ENCODE data around the gene RPS5. TPM values are rescaled to one million over a fixed set of nuclear protein-coding genes. Genes with fewer than 3 reads are reported as not detected.
"Not testable (repeated sequence)": the region's sequence is repeated elsewhere in the genome, so short reads cannot be mapped to it uniquely, and the experiment has no call there.

RPS5 gene
- total RNA-seq, 1 donor from 2014 or later, result 2,588 TPM

GRCh38 chr19:58403920-58404478 is 16.9 kb downstream of the RPS5 start:
- DNase-seq (ENCODE audit: low read depth in 2 of 2), result not testable (repeated sequence)

GRCh38 chr19:58406818-58407657 is 20.0 kb downstream of the RPS5 start:
- DNase-seq (ENCODE audit: low read depth in 2 of 2), result no peak

- no peak for DNase-seq (ENCODE audit: low read depth in 2 of 2)
Measured at GRCh38 chr19:58407658-58408151, 20.6 kb downstream of the RPS5 start.

- DNase-seq (ENCODE audit: low read depth in 2 of 2), result peak; percentile 87 to 96
Measured at GRCh38 chr19:58408152-58409009, 21.3 kb downstream of the RPS5 start, which contains the start of gene ZNF584. Gene ZNF584, plus strand, starts transcription at chr19:58408649. Its CDS starts 499 bp downstream, at chr19:58409148.

- DNase-seq (ENCODE audit: low read depth in 2 of 2), result peak in 1 of 2 donors; percentile 31
Measured at GRCh38 chr19:58409010-58409790, 22.1 kb downstream of the RPS5 start.

- no peak for DNase-seq (ENCODE audit: low read depth in 2 of 2)
Measured at GRCh38 chr19:58416604-58417003, 29.5 kb downstream of the RPS5 start.

- DNase-seq (ENCODE audit: low read depth in 2 of 2), result no peak
Measured at GRCh38 chr19:58417071-58417470, 30.0 kb downstream of the RPS5 start.

GRCh38 chr19:58428617-58429016 is 41.5 kb downstream of the RPS5 start:
- DNase-seq (ENCODE audit: low read depth in 2 of 2), result no peak

- no peak for DNase-seq (ENCODE audit: low read depth in 2 of 2)
Measured at GRCh38 chr19:58429745-58430144, 42.7 kb downstream of the RPS5 start.

- DNase-seq (ENCODE audit: low read depth in 2 of 2), result no peak
Measured at GRCh38 chr19:58434217-58434616, 47.1 kb downstream of the RPS5 start.

- DNase-seq (ENCODE audit: low read depth in 2 of 2), result peak; percentile 100
Measured at GRCh38 chr19:58439576-58440554, 52.8 kb downstream of the RPS5 start, which contains the start of gene ZNF132. Gene ZNF132, minus strand, starts transcription at chr19:58440153. Its CDS starts 332 bp downstream, at chr19:58439821.

- no peak for DNase-seq (ENCODE audit: low read depth in 2 of 2)
Measured at GRCh38 chr19:58440556-58440955, 53.5 kb downstream of the RPS5 start.

GRCh38 chr19:58442986-58443385 is 55.9 kb downstream of the RPS5 start:
- DNase-seq (ENCODE audit: low read depth in 2 of 2), result not testable (repeated sequence)

Other genes starting within 250 kb of the RPS5 start
- 7.3 and 10.1 TPM in 2 replicates for gene ZNF329, start 236.5 kb upstream of the RPS5 start, total RNA-seq
- gene ZNF274, start 204.2 kb upstream of the RPS5 start, total RNA-seq, result 9.6 and 13.5 TPM in 2 replicates
- gene ZNF544, start 158.4 kb upstream of the RPS5 start, total RNA-seq, result 39.0 and 47.8 TPM in 2 replicates
- 3.0 and 4.8 TPM in 2 replicates for gene ZNF8, start 108.3 kb upstream of the RPS5 start, total RNA-seq
- gene ERVK3-1, start 81.9 kb upstream of the RPS5 start, total RNA-seq, result 11.4 and 18.7 TPM in 2 replicates
- gene ZSCAN22, start 60.3 kb upstream of the RPS5 start, total RNA-seq, result 1.7 and 2.4 TPM in 2 replicates
- 4.3 and 5.4 TPM in 2 replicates for gene A1BG, start 33.8 kb upstream of the RPS5 start, total RNA-seq
- 0.51 and 0.89 TPM in 2 replicates for gene ZNF497, start 24.5 kb upstream of the RPS5 start, total RNA-seq
- 1.7 and 3.7 TPM in 2 replicates for gene ZNF837, start 6.2 kb upstream of the RPS5 start, total RNA-seq
- gene RNF225, start 8.4 kb downstream of the RPS5 start, total RNA-seq, result not detected in 2 replicates
- gene ZNF584, start 21.4 kb downstream of the RPS5 start, total RNA-seq, result 7.7 and 9.5 TPM in 2 replicates
- gene ZNF132, start 52.9 kb downstream of the RPS5 start, total RNA-seq, result 4.1 and 6.2 TPM in 2 replicates
- gene ZNF324B, start 64.4 kb downstream of the RPS5 start, total RNA-seq, result 6.0 and 7.6 TPM in 2 replicates
- 8.9 and 12.4 TPM in 2 replicates for gene ZNF324, start 79.8 kb downstream of the RPS5 start, total RNA-seq
- gene ZNF446, start 89.1 kb downstream of the RPS5 start, total RNA-seq, result 3.2 and 5.7 TPM in 2 replicates
- 10.1 and 10.9 TPM in 2 replicates for gene SLC27A5, start 124.7 kb downstream of the RPS5 start, total RNA-seq
- 3.5 and 5.7 TPM in 2 replicates for gene ZBTB45, start 132.5 kb downstream of the RPS5 start, total RNA-seq
- 339 and 348 TPM in 2 replicates for gene TRIM28, start 156.8 kb downstream of the RPS5 start, total RNA-seq
- gene CHMP2A, start 167.8 kb downstream of the RPS5 start, total RNA-seq, result 90.8 and 112 TPM in 2 replicates
- 60.4 and 80.1 TPM in 2 replicates for gene UBE2M, start 171.3 kb downstream of the RPS5 start, total RNA-seq
- gene MZF1, start 186.1 kb downstream of the RPS5 start, total RNA-seq, result 5.1 and 11.1 TPM in 2 replicates

All from dermis microvascular lymphatic vessel endothelial cell (primary cell).